ENCODE results near the gene LRRC8C. TPM values are rescaled to one million over a fixed set of nuclear protein-coding genes. Genes with fewer than 3 reads are reported as not detected.

Gene LRRC8C
- total and polyA plus RNA-seq, 2 experiments from 2014 or later: 0.89 to 3.9 TPM

GRCh38 chr1:89687254-89687653 is 54.3 kb downstream of the LRRC8C start:
- H3K36me3 Mint-ChIP-seq (ENCODE audit: low read depth): no peaks in the 10 kb centered on the region
- H3K27me3 Mint-ChIP-seq (ENCODE audit: insufficient read depth, low read depth, poor library complexity): peaks cover 2% of the 10 kb centered on the region
- H3K4me2 ChIP-seq: no peak overlapping the region
- TF ChIP-seq ZNF331 (CRISPR knock-in tag; IDR thresholded peaks at IDR 0.05; ENCODE audit: low read depth): no peak
- TF ChIP-seq REST (IDR thresholded peaks at IDR 0.05; ENCODE audit: unreplicated experiment): no peak
- TF ChIP-seq ETS1 (IDR thresholded peaks at IDR 0.05): no peak
- no peak for TF ChIP-seq ZNF114 (CRISPR knock-in tag; IDR thresholded peaks at IDR 0.05)
- no peak for TF ChIP-seq EZH2 (IDR thresholded peaks at IDR 0.05; ENCODE audit: low read depth, unreplicated experiment)
- no peak for TF ChIP-seq ZNF462 (CRISPR knock-in tag; IDR thresholded peaks at IDR 0.05)
- TF ChIP-seq CREB1 (CRISPR knock-in tag; IDR thresholded peaks at IDR 0.05; ENCODE audit: low read depth): no peak
- no peak for TF ChIP-seq POLR2AphosphoS5 (IDR thresholded peaks at IDR 0.05; ENCODE audit: low read depth)
- no peak for TF ChIP-seq NANOG (IDR thresholded peaks at IDR 0.05; ENCODE audit: borderline replicate concordance)
- H3K4me1 Mint-ChIP-seq: peaks cover 4% of the 10 kb centered on the region; the same call in 2 of the 3 replicates
- H3K36me3 ChIP-seq (ENCODE audit: insufficient read depth): no peaks in the 10 kb centered on the region
- H3K9me2 ChIP-seq (ENCODE audit: insufficient read depth): peaks cover 2% of the 10 kb centered on the region; the same call in 1 of the 2 replicates
- no peak overlapping the region for H3K27ac Mint-ChIP-seq
- H4K20me1 ChIP-seq (replicated peaks; ENCODE audit: insufficient read depth): no peaks in the 10 kb centered on the region
- H3K4me3 ChIP-seq: no peak overlapping the region
- no peaks in the 10 kb centered on the region for H3K27me3 ChIP-seq (ENCODE audit: insufficient read depth)
- H3K79me2 ChIP-seq (replicated peaks; ENCODE audit: insufficient read depth): no peaks in the 10 kb centered on the region
- H3K9me3 Mint-ChIP-seq: no peaks in the 10 kb centered on the region
- no peak overlapping the region for H3K27ac ChIP-seq (ENCODE audit: low read depth)
- no peak for ATAC-seq
- no peak for DNase-seq (ENCODE audit: low spot score)
- H3F3A ChIP-seq (replicated peaks; ENCODE audit: low read depth): no peaks in the 10 kb centered on the region
- H2AFZ ChIP-seq: no peak overlapping the region
- H3K4me1 ChIP-seq (ENCODE audit: insufficient read depth): no peaks in the 10 kb centered on the region
- no peak overlapping the region for H3K4me3 Mint-ChIP-seq

Measured in GM23338 (cell line).